ENCODE measurements around the gene SEC24D.
A peak's percentile ranks its signal among the peaks of the same experiment; 100 is the strongest.

Gene SEC24D

GRCh38 chr4:118842055-118842454, 6.1 kb upstream of the SEC24D start:
- DNase-seq (ENCODE audit: low read depth) = no peak

GRCh38 chr4:118839221-118839927, 3.4 kb upstream of the SEC24D start:
- DNase-seq (ENCODE audit: low read depth) = no peak

DNA sequence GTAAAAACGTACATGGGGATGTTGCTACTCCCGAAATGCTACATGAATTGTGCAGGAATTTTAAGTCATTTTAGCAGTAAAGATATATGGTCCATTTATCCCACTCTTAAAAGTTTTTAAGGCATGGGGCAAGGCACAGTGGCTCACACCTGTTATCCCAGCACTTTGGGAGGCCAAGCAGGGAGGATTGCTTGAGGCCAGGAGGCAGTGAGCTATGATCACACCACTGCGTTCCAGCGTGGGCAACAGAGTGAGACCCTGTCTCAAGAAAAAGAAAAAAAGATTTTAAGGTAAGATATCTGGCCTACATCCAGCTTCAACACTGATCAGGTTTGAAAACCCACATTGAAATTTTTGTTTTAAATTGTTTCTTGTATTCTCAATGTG, 1.2 kb upstream of the SEC24D start:
- no peak for DNase-seq (ENCODE audit: low read depth)

GRCh38 chr4:118836301-118837120, 585 bp upstream of the SEC24D start:
- peak; percentile 43 for DNase-seq (ENCODE audit: low read depth)

- peak; percentile 4 for DNase-seq (ENCODE audit: low read depth)
Observed at GRCh38 chr4:118834960-118835569, 861 bp downstream of the SEC24D start.

- DNase-seq (ENCODE audit: low read depth) = no peak
Observed at GRCh38 chr4:118834070-118834469, 1.9 kb downstream of the SEC24D start.

- DNase-seq (ENCODE audit: low read depth) = no peak
Observed at GRCh38 chr4:118833192-118833820, 2.6 kb downstream of the SEC24D start.

- no peak for DNase-seq (ENCODE audit: low read depth)
Observed at GRCh38 chr4:118829107-118829506, 6.8 kb downstream of the SEC24D start.

DNA sequence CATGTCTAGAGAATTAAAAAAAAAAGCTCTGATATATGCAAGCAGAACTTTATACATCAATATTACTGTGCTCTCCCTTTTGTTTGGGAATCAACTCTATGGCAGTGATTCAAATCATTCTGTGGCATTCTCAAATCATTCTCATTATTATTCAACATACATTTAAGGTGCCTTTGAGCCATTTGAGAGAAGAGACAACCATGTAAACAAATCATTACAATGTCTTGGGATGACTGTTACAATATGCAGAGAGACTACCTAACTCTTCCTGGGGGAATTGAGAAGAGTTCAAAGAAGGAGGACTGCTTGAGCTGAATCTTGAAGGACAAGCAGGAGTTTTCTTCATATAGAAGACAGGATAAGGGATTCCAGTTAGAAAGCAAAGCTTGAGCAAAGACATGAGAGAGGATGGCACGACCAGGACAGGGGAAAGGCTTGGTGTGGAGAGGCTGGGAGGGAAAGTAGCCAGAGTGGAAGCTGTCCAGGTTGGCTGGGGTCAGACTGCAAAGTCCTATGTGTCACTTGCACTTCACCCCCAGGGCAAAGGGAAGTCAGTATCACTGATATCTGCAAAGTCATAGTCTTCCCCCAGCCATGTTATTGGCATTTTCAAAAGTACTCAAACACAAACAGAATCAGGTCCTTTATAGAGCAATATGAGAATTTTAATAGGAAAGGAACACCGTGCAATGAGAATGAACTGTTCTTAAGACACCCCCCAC, 9.0 kb downstream of the SEC24D start:
- DNase-seq (ENCODE audit: low read depth) = no peak

GRCh38 chr4:118825799-118826198, 10.1 kb downstream of the SEC24D start:
- no peak for DNase-seq (ENCODE audit: low read depth)

- no peak for DNase-seq (ENCODE audit: low read depth)
Observed at GRCh38 chr4:118824141-118824540, 11.8 kb downstream of the SEC24D start.

GRCh38 chr4:118823471-118823870, 12.5 kb downstream of the SEC24D start:
- no peak for DNase-seq (ENCODE audit: low read depth)

- no peak for DNase-seq (ENCODE audit: low read depth)
Observed at GRCh38 chr4:118821590-118822293, 14.2 kb downstream of the SEC24D start.

GRCh38 chr4:118817178-118817930, 18.6 kb downstream of the SEC24D start:
- no peak for DNase-seq (ENCODE audit: low read depth)

DNA sequence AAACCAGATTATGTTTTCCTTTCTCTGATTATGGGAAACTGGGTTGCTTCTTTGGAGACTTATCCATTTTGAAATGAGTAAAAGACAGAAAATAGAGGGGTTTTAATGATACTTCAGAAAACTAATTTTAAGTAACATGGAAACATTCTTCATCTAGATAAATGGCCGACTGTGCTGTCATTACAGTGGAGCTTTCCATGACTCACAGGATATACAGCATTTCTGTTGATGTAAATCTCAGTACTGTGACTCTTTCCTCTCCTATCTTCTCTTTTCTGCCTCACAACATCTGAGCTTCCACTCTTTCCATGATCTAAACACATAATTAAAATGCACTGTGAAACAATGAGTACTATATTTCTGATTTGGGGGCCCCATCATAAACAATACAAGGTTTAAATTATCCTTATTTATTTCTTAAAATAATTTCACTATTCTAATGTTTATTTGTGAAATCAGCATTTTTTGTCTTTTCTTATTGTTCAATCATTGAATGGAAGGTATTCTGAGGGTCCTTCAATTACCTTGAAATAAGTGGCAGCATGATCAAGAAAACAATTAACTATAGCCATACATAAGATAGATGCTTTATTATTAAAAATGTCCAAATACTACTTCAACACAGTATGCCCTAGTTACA, 19.3 kb downstream of the SEC24D start:
- DNase-seq (ENCODE audit: low read depth) = no peak

DNA sequence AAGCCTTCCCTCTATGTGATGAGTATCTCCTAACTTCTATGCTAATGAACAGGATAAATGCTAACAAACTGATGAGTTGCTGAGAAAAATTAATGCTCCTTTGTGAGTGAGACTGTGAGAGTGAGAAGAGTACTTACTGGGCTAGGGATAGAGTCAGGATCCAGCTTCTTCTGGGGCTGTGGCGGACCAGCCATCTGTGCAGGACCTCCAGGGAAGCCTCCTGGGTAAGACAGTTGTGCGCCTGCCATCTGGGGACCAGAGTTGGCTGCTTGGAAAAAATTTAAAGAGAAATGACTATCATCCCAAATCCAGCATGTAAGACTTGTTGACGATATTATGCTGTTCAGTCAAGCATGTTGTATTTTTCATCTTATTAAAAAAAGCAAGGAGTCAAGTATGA, 21.0 kb downstream of the SEC24D start:
- no peak for DNase-seq (ENCODE audit: low read depth)

DNA sequence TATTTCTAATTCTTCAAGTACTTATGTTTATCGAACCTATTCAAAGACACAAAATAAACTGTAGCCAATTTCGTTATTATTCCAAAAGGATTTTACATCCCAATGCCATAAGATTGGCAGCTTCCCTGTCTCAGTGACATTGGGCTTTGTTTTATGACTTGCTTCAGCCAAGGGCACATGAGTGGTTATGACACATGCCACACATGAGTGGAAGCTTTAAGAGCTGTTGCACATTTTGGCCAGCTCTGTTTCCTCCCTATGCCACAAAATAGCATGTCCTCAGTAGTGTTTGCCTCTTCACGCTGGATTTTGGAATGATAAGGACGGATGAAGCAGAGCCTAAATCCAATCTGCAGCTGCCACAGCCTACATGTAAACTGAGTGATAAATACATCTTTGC, 21.9 kb downstream of the SEC24D start:
- DNase-seq (ENCODE audit: low read depth) = no peak

DNA sequence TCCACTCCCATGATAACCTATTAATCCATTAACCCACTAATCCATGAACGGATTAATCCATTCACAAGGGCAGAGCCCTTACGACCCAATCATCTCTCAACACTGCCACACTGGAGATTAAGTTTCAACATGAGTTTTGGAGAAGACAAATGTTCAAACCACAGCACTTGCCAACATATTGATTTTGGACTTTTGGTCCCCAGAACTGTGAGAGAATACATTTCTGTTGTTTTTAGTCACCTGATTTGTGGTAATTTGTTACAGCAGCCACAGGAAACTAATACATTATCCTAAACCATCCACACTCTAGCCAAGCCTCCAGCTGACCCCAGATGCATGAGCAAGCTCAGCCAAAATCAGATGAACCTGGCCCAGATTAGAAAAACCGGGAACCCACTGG, 22.4 kb downstream of the SEC24D start:
- DNase-seq (ENCODE audit: low read depth) = no peak

DNA sequence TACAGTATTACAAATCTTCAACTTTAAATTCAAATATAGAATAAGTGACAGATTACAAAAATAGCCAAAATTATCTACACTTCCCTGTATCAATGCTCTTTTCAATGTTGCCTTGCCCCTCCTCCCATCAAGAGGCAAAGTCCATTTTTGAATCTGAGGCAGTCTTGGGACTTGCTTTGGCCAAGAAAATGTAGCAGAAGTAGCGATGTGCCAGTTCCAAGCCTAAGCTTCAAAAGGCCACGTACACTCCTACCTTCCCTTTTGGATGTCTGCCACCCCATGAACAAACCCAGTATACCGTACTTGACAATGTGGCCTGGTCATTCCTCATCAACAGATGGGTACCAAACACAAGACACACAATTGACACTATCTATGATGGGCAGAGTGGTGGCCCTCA, 24.1 kb downstream of the SEC24D start:
- no peak for DNase-seq (ENCODE audit: low read depth)

Data from T-helper 22 cell (primary cell).